NCI-H2227 (cell line): ENCODE results near the gene MUC13.

Source experiments
- DNase-seq: peaks from one replicate; lab custom pipeline; 2025; ENCODE audit not compliant: unreplicated experiment; lab: John Stamatoyannopoulos, UW

The MUC13 gene

GRCh38 chr3:124878561-124879336 is 55.8 kb downstream of the MUC13 start:
- no peak for DNase-seq

GRCh38 chr3:124877674-124878073 is 56.9 kb downstream of the MUC13 start:
- no peak for DNase-seq

GRCh38 chr3:124876401-124876878 is 58.1 kb downstream of the MUC13 start:
- no peak for DNase-seq

- no peak for DNase-seq
Measured at GRCh38 chr3:124873226-124873625, 61.3 kb downstream of the MUC13 start.

GRCh38 chr3:124867511-124867910 is 67.0 kb downstream of the MUC13 start:
- no peak for DNase-seq

GRCh38 chr3:124862006-124862405 is 72.5 kb downstream of the MUC13 start:
- DNase-seq, result no peak

GRCh38 chr3:124861041-124861440 is 73.5 kb downstream of the MUC13 start:
- no peak for DNase-seq

- no peak for DNase-seq
Measured at GRCh38 chr3:124860599-124860998, 74.0 kb downstream of the MUC13 start.

- no peak for DNase-seq
Measured at GRCh38 chr3:124859025-124859424, 75.5 kb downstream of the MUC13 start.

GRCh38 chr3:124858275-124858674 is 76.3 kb downstream of the MUC13 start:
- DNase-seq, result no peak

GRCh38 chr3:124856677-124857076 is 77.9 kb downstream of the MUC13 start:
- DNase-seq, result no peak
